ENCODE data around the gene NXPH4.

The NXPH4 gene

DNA sequence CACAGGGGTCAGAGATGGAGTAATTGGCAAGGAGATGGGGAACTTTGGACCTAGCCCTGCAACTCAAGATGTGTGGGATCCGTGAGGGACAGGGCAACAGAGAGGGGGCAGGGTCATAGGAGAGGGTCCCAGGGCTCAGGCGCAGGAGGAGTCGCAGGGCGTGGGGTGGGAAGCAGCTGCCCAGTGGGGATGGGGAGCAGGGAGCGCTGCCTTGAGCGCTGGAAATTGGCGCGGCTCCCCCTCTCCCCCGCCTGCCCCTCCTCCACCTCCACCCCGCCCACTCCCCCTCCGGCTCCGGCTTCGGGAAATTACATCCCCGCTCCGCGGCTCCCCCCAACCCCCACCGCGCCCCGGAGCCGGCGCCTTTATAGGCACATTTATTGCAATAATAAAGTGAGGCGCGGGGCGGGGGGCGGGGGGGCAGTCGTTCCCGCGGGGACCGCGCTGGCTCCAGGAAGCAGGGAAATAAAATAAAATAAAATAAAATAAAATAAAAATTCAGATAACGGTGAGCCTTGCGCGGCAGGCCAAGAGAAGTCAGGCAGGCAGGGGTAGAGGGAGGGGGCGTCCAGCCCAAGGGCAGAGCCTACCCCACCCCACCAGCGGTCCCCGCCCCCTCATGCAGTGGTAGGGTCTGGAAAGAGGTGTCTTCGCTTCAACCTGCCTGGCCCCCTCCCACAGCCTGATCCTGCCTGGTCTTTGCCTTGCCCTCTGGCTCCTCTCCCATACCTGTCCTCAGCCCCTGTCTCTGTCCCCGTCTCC is 3.6 kb downstream of the NXPH4 start:
- DNase-seq = no peak

DNA sequence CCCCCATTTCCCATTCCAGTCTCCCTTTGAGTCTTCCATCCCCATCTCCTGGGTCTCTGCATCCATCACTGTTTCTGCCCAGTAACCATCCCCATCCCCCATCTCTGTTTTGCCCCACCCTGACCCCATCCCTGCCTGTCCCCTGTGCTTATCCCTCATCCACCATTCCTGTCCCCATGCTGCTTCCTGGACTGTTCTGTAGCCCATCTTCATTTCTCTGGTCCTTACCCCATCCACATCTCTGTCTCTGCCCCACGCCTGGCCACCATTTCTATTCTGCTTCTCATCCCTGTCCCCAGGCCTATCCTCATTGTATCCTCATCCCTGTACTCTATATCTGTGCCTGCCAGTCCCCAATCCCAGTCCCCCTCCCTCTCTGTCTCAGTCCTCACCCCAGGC is 4.2 kb downstream of the NXPH4 start:
- no peak for DNase-seq

DNA sequence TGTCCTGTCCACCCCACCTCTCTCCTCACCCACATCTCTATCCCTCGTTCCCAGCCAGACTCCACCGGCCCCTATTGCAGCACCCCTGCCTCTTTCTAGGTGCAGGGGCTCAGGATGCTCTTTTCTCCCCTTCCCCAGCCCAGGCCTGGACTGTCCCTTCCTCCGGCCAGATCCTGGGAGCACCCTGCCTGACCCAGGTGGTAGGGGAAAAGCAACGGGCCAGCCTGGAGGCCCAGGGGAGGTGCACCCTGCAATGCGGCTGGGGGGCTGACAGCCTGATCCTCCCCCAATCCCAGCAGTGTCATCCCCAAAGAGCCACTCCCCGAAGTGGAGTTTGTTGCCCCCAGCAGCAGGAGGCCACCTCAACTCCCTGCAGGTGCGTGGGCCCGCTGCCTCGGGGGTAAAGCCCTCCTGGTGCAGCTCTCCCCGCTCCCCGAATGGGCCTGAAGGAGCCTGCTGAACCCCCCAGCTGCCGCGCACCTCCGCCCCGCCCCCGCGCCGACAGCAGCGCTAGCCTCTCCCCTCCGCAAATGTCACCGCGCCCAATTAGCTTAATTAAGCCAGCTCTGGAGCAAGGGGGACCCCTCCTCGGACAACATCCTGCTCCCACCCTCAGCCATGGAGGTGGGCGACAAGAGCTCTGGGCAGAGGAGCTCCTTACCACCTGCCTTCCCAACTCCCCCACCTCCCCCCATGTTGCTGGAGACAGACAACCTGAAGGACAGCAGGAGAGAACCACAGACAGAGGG is 4.7 kb downstream of the NXPH4 start:
- no peak for DNase-seq

DNA sequence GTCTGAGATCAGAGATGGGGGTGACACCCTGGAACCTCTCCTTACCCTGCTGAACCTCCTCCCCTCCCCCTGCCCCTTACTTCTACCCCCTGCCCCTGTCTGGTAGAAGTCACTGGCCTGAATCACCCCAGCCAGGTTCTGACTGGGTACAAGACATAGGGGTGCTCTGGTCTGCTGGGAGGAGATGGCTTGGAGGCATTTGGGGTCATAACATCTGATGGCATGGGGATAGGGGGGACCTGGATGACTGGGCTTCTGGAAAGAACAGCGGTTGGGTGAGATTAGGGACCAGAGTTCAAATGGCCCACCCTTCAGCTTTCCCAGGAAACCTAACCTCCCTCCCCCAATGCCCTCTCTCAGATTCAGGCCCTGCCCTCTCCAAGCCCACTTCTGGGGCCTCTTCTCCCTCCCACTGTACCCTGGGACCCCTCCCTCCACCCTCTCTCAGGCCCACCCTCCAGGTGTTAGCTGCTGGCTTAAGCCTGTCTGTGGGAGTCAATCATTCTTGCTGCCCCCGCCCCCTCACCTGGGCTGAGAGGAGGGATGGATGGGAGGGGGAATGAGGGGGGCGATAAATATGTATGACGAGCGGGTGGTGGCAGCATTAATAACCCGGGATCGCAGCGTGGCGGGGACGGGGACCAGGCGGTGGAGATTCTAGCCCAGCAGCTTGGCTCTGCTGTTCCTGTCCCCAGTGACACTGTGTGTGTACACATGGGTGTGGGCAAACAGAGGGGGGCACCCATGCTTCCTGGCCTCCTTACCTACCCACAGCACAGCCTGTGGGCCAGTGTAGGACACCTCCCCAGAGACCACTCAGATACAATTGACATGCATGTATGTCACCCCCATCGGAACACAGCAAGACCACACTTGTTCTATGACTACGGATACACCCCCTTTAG is 5.9 kb downstream of the NXPH4 start:
- no peak for DNase-seq

DNA sequence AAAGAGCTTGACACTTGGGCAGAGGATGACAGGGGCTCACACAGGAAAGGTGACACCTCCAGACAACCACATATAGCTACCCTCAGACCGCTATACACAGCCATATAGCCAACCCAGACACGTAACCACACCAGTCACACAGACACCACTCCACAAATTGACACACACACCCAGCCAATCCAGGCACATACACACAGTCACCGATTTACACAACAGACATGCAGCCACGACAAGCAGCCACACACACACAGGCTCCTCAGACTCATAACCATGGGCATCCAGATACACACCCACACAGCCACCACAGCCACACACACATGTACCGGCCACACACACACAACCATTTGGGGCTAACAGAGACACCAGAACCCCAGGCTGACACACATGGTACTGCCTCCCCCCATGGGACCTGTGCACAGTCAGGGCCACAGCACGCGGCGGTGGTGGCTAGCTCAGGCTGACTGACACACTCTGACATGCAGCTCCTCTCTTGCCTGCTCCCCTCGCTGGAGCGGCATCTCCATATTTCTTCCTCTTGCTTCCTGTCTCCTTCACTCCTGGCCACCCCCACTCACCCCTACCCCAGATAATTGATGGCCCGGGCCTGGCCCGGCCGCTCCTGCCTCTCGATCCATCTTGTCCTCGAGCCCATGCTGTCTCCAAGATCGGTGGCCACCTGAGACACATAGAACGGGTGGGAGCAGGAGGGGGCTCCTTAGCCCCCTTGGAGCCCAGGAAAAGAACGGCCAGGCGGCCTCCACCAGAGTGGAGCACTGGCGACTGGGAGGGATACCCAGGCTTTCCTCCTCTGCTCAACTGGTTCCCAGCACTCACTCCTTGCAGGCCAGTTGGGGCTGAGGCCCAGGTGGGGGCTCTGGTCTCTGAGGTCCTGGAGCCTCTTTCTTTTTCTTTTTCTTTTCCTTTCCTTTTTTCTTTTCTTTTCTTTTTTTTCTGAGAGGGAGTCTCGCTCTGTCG is 6.9 kb downstream of the NXPH4 start:
- no peak for DNase-seq

DNA sequence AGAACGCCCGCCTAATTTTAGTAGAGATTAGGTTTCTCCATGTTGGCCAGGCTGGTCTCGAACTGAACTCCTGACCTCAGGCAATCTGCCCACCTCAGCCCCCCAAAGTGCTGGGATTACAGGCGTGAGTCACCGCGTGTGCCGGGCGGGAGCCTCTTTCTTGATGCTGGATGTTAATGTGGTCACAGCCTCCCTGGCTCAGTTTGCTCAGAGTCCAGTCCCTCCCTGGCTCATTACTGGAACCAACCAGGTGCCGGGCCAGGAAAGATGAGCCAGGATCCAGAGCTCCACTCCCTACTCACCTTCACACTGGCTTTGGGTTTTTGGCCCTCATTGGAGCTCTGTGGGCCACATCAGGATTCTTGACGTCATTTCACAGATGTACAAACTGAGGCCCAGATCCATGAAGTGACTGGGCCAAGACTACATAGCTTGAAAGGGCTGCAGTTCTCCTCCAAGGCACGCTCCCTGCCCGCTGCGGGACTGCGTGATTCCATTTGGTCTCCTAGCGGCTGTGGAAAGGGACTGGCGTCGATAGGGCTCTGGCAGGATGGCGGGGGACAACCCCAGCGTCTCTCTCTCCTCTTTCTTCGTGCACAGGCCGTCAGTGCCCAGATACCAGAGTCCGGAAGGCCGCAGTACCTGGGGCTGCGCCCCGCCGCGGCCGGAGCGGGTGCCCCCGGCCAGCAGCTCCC is 7.8 kb downstream of the NXPH4 start:
- DNase-seq = no peak

DNA sequence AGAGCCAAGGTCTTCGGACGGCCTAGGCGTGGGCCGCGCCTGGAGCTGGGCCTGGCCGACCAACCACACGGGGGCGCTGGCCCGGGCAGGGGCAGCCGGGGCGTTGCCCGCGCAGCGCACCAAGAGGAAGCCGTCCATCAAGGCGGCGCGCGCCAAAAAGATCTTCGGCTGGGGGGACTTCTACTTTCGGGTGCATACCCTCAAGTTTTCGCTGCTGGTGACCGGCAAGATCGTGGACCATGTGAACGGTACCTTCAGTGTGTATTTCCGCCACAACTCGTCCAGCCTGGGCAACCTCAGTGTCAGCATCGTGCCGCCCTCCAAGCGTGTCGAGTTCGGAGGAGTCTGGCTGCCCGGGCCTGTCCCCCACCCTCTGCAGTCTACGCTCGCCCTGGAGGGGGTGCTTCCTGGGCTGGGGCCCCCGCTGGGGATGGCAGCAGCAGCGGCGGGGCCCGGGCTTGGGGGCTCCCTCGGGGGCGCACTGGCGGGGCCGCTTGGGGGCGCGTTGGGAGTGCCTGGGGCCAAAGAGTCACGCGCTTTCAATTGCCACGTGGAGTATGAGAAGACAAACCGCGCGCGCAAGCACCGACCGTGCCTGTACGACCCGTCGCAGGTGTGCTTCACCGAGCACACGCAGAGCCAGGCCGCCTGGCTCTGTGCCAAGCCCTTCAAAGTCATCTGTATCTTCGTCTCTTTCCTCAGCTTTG is 8.5 kb downstream of the NXPH4 start:
- DNase-seq = no peak

DNA sequence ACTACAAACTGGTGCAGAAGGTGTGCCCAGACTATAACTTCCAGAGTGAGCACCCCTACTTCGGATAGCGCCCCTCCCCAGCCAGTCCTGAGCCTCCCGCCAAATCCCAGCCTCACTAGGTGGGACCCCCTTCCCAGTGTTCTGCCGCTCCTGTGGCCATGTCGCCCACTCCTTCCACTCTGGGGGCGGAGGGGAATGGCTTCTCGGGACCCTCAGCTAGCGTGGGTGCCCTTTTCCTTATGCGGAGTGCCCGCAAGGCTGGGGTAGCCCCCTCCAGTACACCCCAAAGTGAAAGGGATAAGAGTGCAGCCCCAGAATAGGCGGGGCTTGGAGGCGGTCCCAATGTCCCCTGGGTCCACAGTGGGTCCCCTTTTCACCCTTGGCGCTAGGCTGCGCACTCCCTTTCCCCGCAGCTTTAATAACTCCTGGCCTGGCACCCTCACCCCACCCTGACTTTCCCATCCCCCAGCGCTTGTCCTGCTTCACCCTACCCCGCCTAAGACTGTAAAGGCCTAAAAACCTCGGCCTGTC is 9.2 kb downstream of the NXPH4 start:
- DNase-seq = no peak

DNA sequence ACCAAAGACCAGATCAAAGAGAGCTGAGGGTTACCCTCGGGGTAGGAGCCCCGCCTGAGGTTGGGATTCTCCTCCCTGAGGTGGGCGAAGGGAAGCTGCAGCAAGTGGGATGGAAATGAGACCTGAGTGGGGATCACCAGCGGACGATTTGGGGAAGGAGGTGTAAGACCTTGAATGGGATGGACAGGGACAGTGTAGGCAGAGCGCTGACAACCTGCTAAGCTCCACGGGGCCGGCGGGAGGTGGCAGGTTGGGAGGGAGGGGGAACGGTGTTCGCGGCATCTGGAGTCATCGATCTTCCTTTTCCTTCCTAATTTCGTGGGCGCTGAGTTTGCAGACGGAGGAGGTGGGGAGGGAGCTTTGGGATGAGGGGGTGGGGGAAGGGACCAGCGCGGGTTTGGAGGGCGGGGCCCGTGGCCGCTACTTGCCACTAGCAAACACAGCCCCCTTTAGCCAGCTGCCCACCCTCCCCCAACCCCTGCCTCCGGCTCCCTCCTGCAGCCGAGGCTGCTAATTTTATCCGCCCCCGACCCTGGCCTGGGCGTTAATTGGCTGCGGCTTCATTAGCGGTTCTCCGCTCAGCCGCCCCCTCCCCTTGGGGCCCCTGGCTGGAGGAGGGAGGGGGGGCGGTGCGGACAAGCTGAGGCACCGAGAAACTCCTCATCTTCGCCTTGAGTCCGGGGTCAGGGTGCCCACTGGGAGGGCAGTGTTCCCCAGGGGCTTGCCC is 10.2 kb downstream of the NXPH4 start:
- DNase-seq = no peak

DNA sequence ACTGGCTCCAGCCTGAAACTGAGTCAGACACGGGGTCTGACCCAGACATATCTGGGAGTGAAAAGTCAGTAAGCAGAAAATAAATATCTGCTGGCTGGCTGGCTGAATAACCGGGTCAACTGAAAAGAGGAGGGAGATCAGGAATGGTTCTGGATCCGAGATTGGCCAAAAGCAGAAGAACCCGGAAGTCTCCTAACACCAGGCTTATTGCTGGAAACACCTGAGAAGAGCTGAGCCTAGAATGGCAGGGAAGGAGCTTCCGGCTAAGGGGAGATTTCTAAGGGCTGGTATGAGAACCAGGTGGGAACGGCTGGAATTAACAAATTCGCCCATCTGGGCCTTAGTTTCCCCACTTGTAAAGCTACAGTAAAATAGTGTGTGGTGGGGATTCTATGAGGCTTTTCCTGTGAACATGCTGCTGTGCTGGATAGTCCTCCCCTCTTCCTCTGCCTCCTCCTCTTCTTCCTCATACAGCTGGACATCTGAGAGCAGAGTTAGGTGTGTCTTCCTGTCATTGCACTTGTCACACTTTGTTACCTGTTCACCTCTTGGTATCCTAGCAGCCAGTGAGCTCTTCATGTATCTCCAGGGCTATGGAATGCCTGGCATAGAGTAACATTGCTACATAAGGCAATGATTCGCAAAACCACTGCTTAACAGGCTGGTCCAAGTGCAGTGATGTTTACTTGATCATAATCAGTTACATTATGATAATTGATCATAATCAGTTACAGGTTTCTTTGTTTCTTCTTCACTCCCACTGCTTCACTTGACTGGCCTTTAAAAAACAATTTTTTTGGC is 10.9 kb downstream of the NXPH4 start:
- DNase-seq = no peak

DNA sequence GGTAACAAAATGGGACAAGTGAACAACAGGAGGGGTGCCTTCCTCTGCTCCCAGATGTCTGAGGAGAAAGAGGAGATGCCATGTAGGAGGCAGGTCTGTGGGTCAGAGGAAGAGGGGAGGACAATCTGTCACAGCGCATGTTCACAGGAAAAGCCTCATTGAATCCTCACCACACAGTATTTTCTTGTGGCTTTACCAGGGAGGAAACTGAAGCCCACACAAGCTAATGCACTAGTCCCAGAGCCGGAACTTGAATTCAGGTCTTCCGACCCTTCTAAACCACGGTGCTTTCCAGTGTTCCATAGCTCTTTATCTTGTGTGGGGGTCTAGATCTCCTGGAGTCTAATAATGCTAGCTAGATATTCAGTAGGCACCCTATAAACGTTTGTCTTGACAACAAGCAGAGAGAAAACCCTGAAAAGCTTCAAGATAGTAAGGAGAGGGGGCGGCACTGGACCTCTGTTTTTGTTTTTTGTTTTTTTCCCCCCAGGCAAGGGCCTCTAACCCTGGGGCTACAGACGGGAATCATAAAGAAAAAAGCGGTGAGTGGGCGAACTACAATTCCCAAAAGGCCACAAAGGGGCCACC is 12.5 kb downstream of the NXPH4 start:
- DNase-seq = no peak

DNA sequence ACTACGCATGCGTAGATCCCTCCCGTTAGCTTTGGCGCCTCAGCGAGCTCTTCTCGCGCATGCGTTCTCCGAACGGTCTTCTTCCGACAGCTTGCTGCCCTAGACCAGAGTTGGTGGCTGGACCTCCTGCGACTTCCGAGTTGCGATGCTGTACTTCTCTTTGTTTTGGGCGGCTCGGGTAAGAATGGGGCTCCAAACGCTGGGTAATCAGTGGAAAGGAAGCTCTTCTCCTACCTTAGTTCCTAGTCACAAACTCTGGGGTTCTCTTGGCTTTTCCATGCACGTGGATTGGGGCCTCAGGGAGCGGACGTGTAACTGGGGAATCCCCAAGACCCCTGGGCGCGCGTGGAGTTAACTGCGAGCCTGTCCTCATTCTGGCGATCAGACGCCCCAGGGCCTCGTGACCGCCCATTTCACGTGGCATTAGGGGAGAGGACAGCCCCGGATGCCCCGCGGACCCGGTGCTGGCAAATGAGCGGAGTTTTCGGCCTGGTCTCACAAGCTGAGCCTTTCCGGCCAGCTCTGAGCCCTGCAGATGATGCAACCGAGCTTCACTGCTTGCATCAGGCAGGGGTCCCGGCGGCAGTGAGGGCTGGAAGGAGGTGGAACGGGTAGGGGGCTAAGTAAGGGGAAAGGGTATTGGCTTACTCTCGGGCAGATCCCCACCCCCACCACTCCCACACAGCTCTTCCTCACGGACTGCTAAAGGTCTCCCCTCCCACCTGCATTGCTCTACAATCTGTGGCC is 13.2 kb downstream of the NXPH4 start, which contains the start of gene SHMT2:
SHMT2 (plus strand) TSS at position 78 of the 747 bp plus-strand sequence; CDS start at position 146, 68 bp downstream.
- DNase-seq = peak; percentile 94

DNA sequence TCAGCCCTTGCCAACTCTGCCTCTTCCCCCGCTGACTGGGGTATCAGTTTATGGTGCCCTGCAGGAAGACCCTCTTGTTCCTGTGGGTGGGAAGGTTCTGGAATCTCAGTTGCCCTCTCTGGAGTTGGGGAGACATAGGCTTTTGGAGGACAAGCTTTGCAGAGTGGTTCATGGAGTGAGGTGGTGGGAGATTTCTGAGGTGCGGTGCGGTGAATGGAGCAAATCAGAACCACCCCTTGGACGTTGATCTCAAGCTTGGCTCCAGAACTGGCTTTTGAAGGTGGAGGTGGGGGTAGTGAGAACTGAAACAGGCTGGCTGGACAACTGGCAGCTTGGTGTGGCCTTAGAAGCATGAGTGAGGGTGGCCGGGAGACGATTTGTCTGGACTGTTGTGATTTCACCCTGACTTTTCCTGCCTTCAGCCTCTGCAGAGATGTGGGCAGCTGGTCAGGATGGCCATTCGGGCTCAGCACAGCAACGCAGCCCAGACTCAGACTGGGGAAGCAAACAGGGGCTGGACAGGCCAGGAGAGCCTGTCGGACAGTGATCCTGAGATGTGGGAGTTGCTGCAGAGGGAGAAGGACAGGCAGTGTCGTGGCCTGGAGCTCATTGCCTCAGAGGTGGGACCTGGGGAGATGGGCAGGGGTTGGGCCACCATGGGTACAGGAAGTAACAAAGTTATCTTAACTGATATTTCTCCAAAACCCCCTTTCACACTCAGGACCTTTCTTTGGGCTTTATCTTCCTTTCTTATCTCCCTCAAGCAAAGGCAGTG is 14.0 kb downstream of the NXPH4 start:
- DNase-seq = no peak

DNA sequence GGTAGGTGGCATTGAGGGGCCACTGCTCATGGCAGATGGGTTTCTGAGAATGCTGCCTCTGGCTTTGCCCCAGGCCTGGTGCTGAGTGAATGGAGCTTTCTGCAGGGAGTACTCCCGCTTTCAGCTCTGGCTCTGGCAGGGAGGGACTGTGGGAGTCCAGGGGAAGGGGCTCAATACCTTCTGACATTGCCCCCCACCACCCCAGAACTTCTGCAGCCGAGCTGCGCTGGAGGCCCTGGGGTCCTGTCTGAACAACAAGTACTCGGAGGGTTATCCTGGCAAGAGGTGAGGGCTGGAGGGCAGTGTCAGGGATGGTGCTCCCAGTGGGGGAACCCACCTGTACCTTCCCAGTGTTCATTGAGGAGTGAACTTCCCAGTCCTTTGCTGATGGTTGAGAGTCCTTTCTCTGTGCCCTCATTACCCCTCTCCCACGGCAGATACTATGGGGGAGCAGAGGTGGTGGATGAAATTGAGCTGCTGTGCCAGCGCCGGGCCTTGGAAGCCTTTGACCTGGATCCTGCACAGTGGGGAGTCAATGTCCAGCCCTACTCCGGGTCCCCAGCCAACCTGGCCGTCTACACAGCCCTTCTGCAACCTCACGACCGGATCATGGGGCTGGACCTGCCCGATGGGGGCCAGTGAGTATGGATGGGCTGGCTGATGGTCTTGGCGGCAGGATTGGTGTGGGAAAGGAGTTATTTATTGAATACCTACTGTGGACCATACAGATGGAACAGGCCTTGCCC is 14.9 kb downstream of the NXPH4 start:
- no peak for DNase-seq

DNA sequence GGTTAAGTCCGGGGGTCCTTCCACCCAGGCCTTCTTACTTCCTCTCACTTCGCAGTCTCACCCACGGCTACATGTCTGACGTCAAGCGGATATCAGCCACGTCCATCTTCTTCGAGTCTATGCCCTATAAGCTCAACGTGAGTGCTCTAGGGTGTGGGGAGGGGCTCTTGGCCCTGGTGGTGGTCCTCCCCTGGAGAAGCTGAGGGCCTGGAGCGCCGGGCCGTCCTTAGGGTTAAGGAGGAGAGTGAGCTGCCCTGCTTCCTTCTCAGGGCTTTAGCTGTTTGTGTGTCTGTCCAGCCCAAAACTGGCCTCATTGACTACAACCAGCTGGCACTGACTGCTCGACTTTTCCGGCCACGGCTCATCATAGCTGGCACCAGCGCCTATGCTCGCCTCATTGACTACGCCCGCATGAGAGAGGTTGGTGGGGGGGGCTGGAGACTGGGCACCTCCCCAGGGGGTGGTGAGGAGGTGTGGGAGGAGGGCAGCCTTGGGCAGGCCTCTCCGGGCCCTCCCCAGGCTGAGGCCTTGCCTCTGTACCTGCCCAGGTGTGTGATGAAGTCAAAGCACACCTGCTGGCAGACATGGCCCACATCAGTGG is 15.7 kb downstream of the NXPH4 start:
- no peak for DNase-seq
